GM18907 (cell line): ENCODE data around the gene KLHL24.
A peak's percentile ranks its signal among the peaks of the same experiment; 100 is the strongest.
"Not testable (repeated sequence)": the region's sequence is repeated elsewhere in the genome, so short reads cannot be mapped to it uniquely, and the experiment has no call there.

Experiments used
- ATAC-seq: cut with Tn5 transposase; IDR thresholded peaks from one replicate; pipeline ENCODE4 v1.9.1; 2021; ENCODE audit warnings: mild to moderate bottlenecking, moderate library complexity; ENCODE audit not compliant: unreplicated experiment

The KLHL24 gene

DNA sequence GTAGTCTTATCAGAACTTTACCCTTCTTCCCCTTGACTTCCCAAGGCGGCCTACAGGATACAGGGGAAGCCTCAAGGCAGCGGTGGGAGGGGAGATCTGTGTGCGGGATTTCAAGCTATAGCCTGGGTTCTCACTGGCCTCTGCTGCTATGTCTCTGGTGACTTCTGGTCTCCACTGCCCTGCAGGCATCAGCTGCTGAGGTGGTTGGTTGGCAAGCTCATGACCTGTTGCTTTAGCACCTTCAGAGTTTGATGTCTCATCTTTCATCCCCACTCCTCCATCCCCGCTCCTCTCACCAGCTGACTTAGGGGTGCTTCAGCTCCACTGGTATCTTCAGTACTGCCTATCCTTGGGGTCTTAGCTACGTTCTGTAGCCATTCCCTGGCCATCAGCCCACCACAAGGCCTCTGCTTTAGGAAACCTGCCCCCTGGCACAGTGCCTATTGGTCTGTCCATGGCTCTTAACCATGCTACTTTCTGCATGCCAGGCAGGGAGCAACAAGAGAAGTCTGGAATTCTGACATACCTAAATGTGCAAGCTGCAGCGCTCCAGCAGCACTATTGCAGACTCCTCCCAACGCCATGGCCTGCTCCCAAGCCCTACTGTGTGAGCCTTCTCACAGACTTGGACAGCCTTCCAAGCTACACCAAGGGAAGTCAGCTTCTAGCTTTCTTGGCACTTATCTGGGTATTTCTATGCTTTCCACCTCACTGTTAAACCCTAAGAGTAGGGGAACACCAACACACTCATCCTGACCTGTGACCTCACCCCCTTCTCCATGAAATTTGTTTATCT lies 60.3 kb downstream of the KLHL24 start:
- no peak for ATAC-seq

DNA sequence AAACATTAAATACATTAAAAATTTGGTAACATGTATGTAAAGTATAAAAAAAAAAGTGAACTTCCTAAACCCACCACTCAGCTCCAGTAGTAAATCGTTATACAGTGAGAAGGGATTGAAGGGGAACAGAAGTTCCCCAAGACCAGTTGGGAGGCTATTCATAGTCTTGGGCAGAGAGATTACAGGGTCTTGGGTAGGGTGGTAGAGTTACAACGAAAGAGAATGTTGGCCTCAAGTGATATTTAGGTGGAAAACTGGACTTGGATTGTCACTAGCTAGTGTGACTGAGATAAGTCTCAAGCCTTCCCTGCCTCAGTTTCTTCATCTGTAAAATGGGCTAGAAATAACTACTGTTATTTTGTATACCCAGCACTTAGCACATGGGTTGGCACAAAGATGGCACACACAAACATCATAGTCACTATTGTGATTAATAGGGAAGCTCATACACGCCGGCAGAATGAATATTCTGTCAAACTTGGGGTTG lies 61.7 kb downstream of the KLHL24 start:
- ATAC-seq: no peak

- peak; percentile 78 for ATAC-seq
These were observed 62.3 kb downstream of the KLHL24 start, which contains the start of gene YEATS2 for GRCh38 chr3:183697610-183698317. YEATS2 (plus strand) TSS chr3:183697797; CDS start chr3:183715163, 17,366 bp downstream.

DNA sequence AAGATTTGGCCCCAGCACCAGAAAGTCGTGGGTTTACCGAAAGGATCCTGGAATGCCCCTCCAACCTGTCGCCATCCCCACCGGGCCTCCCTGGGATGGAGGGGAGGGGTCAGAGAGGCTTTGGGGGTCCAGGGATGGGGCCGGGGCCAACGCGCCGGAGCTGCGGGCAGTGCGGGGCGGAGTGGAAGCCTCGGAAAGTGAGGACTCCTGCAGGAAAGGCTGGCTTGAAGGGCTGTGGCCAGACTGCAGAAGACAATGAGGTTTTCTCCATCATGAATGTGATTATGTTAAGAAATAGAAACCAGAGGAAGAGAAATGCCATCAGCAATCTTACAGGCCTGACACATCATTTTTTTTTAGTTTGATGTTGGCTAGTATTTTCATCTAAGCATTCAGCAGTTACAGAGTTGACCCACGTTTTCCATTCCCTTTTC lies 62.9 kb downstream of the KLHL24 start:
- ATAC-seq: peak; percentile 27

DNA sequence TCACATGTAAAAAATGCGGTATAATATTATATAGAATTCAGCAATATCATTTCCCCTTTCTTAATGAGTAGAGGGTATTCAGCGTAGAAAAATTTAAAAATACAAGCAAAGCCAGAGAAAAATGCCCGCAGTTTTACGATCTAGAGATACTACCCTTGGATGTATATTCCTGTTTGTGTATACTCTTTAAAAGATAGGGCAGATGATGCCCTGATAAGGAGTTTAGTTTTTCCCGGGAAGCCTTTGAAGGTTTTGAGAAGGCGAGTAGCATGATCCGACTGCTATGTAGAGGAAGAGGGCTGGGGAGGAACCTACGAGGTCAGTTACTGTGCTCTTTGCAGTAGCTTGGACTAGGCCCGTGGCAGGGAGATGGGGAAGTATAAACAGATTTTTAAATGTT lies 63.3 kb downstream of the KLHL24 start:
- ATAC-seq: no peak

GRCh38 chr3:183699238-183699947 lies 64.0 kb downstream of the KLHL24 start:
- ATAC-seq: no peak

- ATAC-seq: no peak
These were observed 66.3 kb downstream of the KLHL24 start for GRCh38 chr3:183701744-183702143.

- not testable (repeated sequence) for ATAC-seq
These were observed 68.5 kb downstream of the KLHL24 start for GRCh38 chr3:183703892-183704291.

GRCh38 chr3:183710231-183710630 lies 74.8 kb downstream of the KLHL24 start:
- ATAC-seq: no peak

DNA sequence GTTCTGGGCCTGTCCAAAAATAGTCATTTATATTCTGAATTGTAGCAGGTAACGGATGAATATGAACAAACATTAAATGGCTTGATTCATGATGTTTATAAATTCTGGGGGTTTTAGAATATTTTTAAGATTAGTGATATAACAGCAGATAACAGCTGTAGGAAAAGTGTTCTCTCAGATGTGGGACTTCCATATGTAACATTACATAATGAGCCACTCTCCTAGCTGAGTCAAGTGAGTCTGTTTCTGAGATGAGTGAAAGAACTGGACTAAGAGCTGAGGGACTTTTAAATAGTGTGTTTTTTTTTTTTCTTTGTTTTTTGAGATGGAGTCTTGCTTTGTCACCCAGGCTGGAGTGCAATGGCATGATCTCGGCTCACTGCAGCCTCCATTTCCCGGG lies 76.1 kb downstream of the KLHL24 start:
- ATAC-seq: no peak

GRCh38 chr3:183714622-183715021 lies 79.2 kb downstream of the KLHL24 start:
- ATAC-seq: no peak

DNA sequence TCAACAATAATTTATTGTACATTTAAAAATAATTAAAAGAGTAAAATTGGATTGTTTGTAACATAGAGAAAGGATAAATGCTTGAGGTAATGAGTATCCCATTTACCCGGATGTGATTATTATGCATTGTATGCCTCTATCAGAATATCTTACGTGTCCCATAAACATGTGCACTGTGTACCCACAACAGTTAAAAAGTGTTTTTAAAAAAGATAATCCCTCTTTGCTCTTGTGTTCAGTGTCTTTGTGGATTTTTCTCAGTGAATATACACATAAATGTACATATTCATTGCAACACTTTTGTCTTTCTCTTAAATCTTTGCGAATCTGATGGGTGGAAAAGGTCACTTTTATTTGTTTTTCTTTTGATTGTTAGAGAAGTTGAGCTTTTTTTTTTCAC lies 82.6 kb downstream of the KLHL24 start:
- ATAC-seq: no peak

DNA sequence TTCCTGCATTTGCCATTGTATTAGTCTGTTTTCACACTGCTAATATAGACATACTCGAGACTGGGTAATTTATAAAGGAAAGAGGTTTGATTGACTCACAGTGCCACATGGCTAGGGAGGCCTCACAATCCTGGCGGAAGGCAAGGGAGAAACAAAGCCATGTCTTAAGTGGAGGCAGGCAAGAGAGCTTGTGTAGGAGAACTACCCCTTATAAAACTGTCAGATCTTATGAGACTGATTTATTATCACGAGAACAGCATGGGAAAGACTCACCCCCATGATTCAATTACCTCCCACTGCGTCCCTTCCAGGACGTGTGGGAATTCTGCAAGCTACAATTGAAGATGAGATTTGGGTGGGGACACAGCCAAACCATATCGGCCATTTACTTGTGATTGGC lies 90.0 kb downstream of the KLHL24 start:
- ATAC-seq: no peak

GRCh38 chr3:183728204-183728603 lies 92.8 kb downstream of the KLHL24 start:
- no peak for ATAC-seq

GRCh38 chr3:183730361-183730760 lies 94.9 kb downstream of the KLHL24 start:
- no peak for ATAC-seq

DNA sequence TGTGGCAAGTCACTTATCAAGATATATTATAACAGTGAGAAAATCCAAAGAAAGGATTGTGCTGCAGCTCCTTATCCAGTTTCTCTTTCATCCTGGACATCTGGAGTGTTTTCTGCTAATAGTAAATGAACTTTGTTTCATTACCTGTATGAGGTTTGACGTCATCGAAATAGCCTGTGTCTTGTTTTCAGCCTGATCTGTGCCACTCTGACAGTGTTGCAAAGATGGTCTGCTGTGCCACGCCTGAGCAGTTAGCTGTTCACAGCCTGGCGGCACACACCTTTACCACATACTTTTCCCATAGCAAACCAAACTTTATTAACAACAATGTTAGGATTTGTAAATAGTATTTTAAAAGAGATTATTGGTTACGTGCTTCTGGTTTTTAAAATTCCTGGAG lies 96.2 kb downstream of the KLHL24 start:
- ATAC-seq: no peak

DNA sequence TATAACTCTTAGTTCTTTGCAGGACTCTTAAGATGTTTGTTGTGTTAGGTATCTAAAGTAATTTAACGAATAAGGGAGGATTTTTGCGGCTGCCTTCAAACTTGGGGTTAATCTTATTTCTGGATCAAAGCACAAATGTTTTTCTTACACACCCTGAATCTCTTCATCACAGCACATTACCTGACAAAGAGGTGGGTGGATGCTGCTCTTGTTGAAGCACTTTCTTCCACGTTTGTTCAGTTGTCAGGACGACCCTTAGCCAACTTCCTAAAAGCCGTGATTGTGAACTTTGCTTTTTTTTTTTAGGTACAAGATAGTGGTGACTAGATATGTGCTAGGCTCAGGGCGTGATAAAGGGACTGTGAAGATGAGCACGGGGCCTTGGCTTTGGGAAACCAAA lies 98.1 kb downstream of the KLHL24 start:
- no peak for ATAC-seq
